HEK293 (cell line): ENCODE data around the gene NUP153.

Experiments used
- CTCF ChIP-seq: fragments of 450-650 bp; formaldehyde crosslinking; IDR thresholded peaks from 2 replicates; pipeline ENCODE4 v1.5.1; 2016; ENCODE audit warnings: missing biosample characterization, missing genetic modification characterization
- GLI4 ChIP-seq: fragments of 450-650 bp; formaldehyde crosslinking; IDR thresholded peaks from 2 replicates; pipeline ENCODE4 v1.5.1; 2016; ENCODE audit warnings: missing biosample characterization, missing genetic modification characterization
- MEIS1 ChIP-seq: sonication (generic); formaldehyde crosslinking; IDR thresholded peaks from 2 replicates; pipeline ENCODE4 v1.8.1; 2022; ENCODE audit warnings: missing genetic modification reagents, mild to moderate bottlenecking, borderline replicate concordance
- REST ChIP-seq: fragments of 450-650 bp; formaldehyde crosslinking; IDR thresholded peaks from 2 replicates; pipeline ENCODE4 v1.5.1; 2016; ENCODE audit warnings: missing biosample characterization, missing genetic modification characterization
- ZNF416 ChIP-seq: fragments of 450-650 bp; formaldehyde crosslinking; IDR thresholded peaks from 2 replicates; pipeline ENCODE4 v1.5.1; 2016; ENCODE audit warnings: missing biosample characterization, missing genetic modification characterization

- TF ChIP-seq ZNF416: no peak
- TF ChIP-seq GLI4 (tag by site-specific recombination): no peak
- TF ChIP-seq REST (tag by site-specific recombination): no peak
- TF ChIP-seq MEIS1 (CRISPR knock-in tag): no peak
- no peak for TF ChIP-seq CTCF (tag by site-specific recombination)
Observed at GRCh38 chr6:17684134-17684533, 22.6 kb downstream of the NUP153 start.
